Keratinocyte (primary cell): ENCODE measurements around the gene CLTB.

Experiments used
- EZH2 ChIP-seq: IDR thresholded peaks from one replicate; pipeline ENCODE4 v1.6.1; 2012; ENCODE audit warnings: inconsistent platforms, mild to moderate bottlenecking, low read length, moderate library complexity
- TF ChIP-seq, protein P1 (sequence below), 3 experiments: IDR thresholded peaks in 1 of 3; conservative IDR thresholded peaks in 1 of 3; optimal IDR thresholded peaks in 1 of 3; 2 replicates in 2 of 3; 3 replicates in 1 of 3; pipeline versions ENCODE3 to v1.5.1; 2011; ENCODE audit warnings: low read length in 3 of 3, mild to moderate bottlenecking in 3 of 3, moderate library complexity in 2 of 3, control low read depth in 1 of 3, inconsistent platforms in 1 of 3; ENCODE audit not compliant: insufficient read depth in 2 of 3; ENCODE audit errors: extremely low read depth in 1 of 3

DNA sequence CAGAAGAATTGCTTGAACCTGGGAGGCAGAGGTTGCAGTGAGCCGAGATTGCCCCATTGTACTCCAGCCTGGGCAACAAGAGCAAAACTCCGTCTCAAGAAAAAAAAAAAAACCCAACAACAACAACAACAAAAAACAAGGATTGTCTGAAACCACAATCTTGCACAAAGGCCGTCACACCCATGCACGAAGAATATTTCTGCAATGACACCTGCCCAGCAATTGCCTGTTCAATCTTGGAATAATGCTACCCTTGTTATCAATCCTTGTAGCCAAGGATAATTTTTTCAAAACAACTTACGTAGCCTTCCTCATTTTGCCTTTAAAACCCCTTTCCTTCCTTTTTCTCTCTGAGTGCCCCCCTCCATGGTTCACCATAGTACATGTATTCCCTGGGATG lies 3.7 kb upstream of the CLTB start:
- TF ChIP-seq, protein P1, sequence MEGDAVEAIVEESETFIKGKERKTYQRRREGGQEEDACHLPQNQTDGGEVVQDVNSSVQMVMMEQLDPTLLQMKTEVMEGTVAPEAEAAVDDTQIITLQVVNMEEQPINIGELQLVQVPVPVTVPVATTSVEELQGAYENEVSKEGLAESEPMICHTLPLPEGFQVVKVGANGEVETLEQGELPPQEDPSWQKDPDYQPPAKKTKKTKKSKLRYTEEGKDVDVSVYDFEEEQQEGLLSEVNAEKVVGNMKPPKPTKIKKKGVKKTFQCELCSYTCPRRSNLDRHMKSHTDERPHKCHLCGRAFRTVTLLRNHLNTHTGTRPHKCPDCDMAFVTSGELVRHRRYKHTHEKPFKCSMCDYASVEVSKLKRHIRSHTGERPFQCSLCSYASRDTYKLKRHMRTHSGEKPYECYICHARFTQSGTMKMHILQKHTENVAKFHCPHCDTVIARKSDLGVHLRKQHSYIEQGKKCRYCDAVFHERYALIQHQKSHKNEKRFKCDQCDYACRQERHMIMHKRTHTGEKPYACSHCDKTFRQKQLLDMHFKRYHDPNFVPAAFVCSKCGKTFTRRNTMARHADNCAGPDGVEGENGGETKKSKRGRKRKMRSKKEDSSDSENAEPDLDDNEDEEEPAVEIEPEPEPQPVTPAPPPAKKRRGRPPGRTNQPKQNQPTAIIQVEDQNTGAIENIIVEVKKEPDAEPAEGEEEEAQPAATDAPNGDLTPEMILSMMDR (optimal IDR thresholded peaks at IDR 0.05 in 1 of 3, IDR thresholded peaks at IDR 0.05 in 1 of 3, conservative IDR thresholded peaks at IDR 0.05 in 1 of 3; ENCODE audit: extremely low read depth in 1 of 3, insufficient read depth in 2 of 3, low read length in 3 of 3): no peak
- no peak for TF ChIP-seq EZH2
